H1 (cell line): ENCODE data around the gene CAPZB.

ENCODE experiments used
- ATF2 ChIP-seq: IDR thresholded peaks from 2 replicates; pipeline ENCODE4 v1.6.1; 2012; ENCODE audit warnings: low read length, inconsistent platforms
- BACH1 ChIP-seq: IDR thresholded peaks from 2 replicates; pipeline ENCODE4 v1.6.1; 2012; ENCODE audit warnings: low read length, improper control_type of control experiment
- CEBPB ChIP-seq: IDR thresholded peaks from 2 replicates; pipeline ENCODE4 v1.6.1; 2012; ENCODE audit warnings: low read depth, low read length
- CTCF ChIP-seq, 3 experiments: IDR thresholded peaks; 1 replicate in 2 of 3; 2 replicates in 1 of 3; pipeline versions ENCODE4 v1.5.1 to v1.6.1; 2011; ENCODE audit warnings: low read length in 3 of 3, mild to moderate bottlenecking in 3 of 3, inconsistent platforms in 2 of 3, low read depth in 1 of 3, moderate library complexity in 1 of 3; ENCODE audit not compliant: insufficient read depth in 1 of 3; ENCODE audit errors: control extremely low read depth in 1 of 3
- EP300 ChIP-seq, 2 experiments: IDR thresholded peaks; 1 replicate in 1 of 2; 2 replicates in 1 of 2; pipeline ENCODE4 v1.6.1; 2011 to 2012; ENCODE audit warnings: low read depth in 2 of 2, low read length in 2 of 2, mild to moderate bottlenecking in 2 of 2, borderline replicate concordance in 1 of 2, inconsistent platforms in 1 of 2, moderate library complexity in 1 of 2
- EZH2 ChIP-seq: fragments of 200-600 bp; sonication (generic); IDR thresholded peaks from 2 replicates; pipeline ENCODE4 v1.7.1; 2012; ENCODE audit warnings: low read depth, mild to moderate bottlenecking, moderate library complexity, low read length, inconsistent platforms; ENCODE audit not compliant: severe bottlenecking
- JUN ChIP-seq: IDR thresholded peaks from 2 replicates; pipeline ENCODE4 v1.6.1; 2011; ENCODE audit warnings: low read depth, mild to moderate bottlenecking, improper control_type of control experiment, low read length
- POLR2A ChIP-seq, 2 experiments: IDR thresholded peaks; 1 replicate in 1 of 2; 2 replicates in 1 of 2; pipeline ENCODE4 v1.6.1; 2011; ENCODE audit warnings: low read depth in 2 of 2, low read length in 2 of 2, mild to moderate bottlenecking in 2 of 2; ENCODE audit errors: control extremely low read depth in 1 of 2
- SRF ChIP-seq: IDR thresholded peaks from 2 replicates; pipeline ENCODE4 v1.6.1; 2011; ENCODE audit warnings: mild to moderate bottlenecking, low read depth, low read length, moderate library complexity
- YY1 ChIP-seq: IDR thresholded peaks from 2 replicates; pipeline ENCODE4 v1.6.1; 2011; ENCODE audit warnings: low read depth, mild to moderate bottlenecking, low read length
- TF ChIP-seq, protein P1 (sequence below): IDR thresholded peaks from 2 replicates; pipeline ENCODE4 v1.6.1; 2012; ENCODE audit warnings: inconsistent platforms

DNA sequence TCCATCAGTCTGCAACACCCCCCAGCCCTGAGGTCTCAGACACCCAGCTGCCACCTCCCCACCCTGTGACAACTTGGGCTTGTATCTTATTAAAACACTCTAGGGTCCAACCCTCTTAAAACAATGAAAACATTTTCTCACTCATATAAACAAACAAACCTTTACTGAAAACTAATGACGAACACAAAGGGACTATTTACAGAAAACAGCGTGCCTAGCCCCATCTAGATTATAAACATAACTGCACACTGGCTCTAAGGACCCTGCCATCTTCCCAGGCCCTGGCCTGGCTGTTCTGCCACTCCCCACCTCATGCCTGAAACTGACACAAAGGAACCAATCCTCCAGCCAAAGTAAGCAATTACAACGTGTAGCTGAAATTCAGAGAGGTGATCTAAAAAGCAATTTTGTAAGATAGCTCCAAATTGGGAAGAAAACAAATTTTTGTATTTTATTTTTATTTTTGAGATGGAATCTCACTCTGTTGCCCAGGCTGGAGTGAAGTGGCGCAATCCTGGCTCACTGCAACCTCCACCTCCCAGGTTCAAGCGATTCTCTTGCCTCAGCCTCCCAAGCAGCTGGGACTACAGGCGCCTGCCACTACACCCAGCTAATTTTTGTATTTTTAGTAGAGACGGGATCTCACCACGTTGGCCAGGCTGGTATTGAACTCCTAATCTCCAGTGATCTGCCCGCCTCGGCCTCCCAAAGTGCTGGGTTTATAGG lies 40.9 kb downstream of the CAPZB start:
- TF ChIP-seq CTCF (IDR thresholded peaks at IDR 0.05; ENCODE audit: control extremely low read depth in 1 of 3, insufficient read depth in 1 of 3, low read depth in 1 of 3, low read length in 3 of 3) (no peak), EZH2 (no peak), POLR2A (IDR thresholded peaks at IDR 0.05; ENCODE audit: control extremely low read depth in 1 of 2, low read depth in 2 of 2, low read length in 2 of 2) (no peak), CEBPB (no peak), BACH1 (no peak), JUN (no peak), ATF2 (no peak), YY1 (no peak), EP300 (IDR thresholded peaks at IDR 0.05; ENCODE audit: borderline replicate concordance in 1 of 2, low read depth in 2 of 2, low read length in 2 of 2) (no peak), SRF (no peak)
- TF ChIP-seq, protein P1, sequence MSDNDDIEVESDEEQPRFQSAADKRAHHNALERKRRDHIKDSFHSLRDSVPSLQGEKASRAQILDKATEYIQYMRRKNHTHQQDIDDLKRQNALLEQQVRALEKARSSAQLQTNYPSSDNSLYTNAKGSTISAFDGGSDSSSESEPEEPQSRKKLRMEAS, result no peak
